HG03521 (cell line): ENCODE results near the gene VAMP8.
"Not testable (repeated sequence)": the region's sequence is repeated elsewhere in the genome, so short reads cannot be mapped to it uniquely, and the experiment has no call there.

Experiments
- ATAC-seq: cut with Tn5 transposase; IDR thresholded peaks from one replicate; pipeline ENCODE4 v1.9.1; 2021; ENCODE audit warnings: mild to moderate bottlenecking, moderate library complexity; ENCODE audit not compliant: unreplicated experiment

The VAMP8 gene

GRCh38 chr2:85577386-85578242 lies at the start of gene VAMP8:
TSS of gene VAMP8 (plus strand) at chr2:85577586. CDS start at chr2:85577647, 61 bp downstream.
- no peak for ATAC-seq

- no peak for ATAC-seq
Observed at GRCh38 chr2:85527787-85528186, 49.6 kb upstream of the VAMP8 start.

- no peak for ATAC-seq
Observed at GRCh38 chr2:85528355-85528754, 49.0 kb upstream of the VAMP8 start.

GRCh38 chr2:85529809-85530208 lies 47.6 kb upstream of the VAMP8 start:
- ATAC-seq = no peak

- ATAC-seq = no peak
Observed at GRCh38 chr2:85531589-85531988, 45.8 kb upstream of the VAMP8 start.

GRCh38 chr2:85534099-85534498 lies 43.3 kb upstream of the VAMP8 start:
- no peak for ATAC-seq

GRCh38 chr2:85534881-85535280 lies 42.5 kb upstream of the VAMP8 start:
- no peak for ATAC-seq

GRCh38 chr2:85536479-85536878 lies 40.9 kb upstream of the VAMP8 start:
- ATAC-seq = no peak

GRCh38 chr2:85537600-85538506 lies 39.5 kb upstream of the VAMP8 start:
- ATAC-seq = no peak

- peak; percentile 65 for ATAC-seq
Observed at GRCh38 chr2:85538507-85539360, 38.7 kb upstream of the VAMP8 start, which contains the start of gene MAT2A. TSS of gene MAT2A (plus strand) at chr2:85539168. CDS start at chr2:85539288, 120 bp downstream.

GRCh38 chr2:85539361-85540132 lies 37.8 kb upstream of the VAMP8 start:
- ATAC-seq = peak; percentile 35

GRCh38 chr2:85540133-85540648 lies 37.2 kb upstream of the VAMP8 start:
- no peak for ATAC-seq

GRCh38 chr2:85541262-85541661 lies 36.1 kb upstream of the VAMP8 start:
- no peak for ATAC-seq

- no peak for ATAC-seq
Observed at GRCh38 chr2:85541753-85542457, 35.5 kb upstream of the VAMP8 start.

- ATAC-seq = no peak
Observed at GRCh38 chr2:85542777-85543176, 34.6 kb upstream of the VAMP8 start.

GRCh38 chr2:85544254-85544691 lies 33.1 kb upstream of the VAMP8 start:
- ATAC-seq = not testable (repeated sequence)

- not testable (repeated sequence) for ATAC-seq
Observed at GRCh38 chr2:85544915-85545779, 32.2 kb upstream of the VAMP8 start.

- ATAC-seq = no peak
Observed at GRCh38 chr2:85545780-85546240, 31.6 kb upstream of the VAMP8 start.
